SK-N-SH (cell line): ENCODE measurements around the gene ATIC. TPM values are rescaled to one million over a fixed set of nuclear protein-coding genes. Genes with fewer than 3 reads are reported as not detected.
A peak's percentile ranks its signal among the peaks of the same experiment; 100 is the strongest.

ENCODE experiments used
- CTCF ChIA-PET: fragments of 300-600, 350-600 bp; formaldehyde crosslinking; extraction: SDS; loops from one replicate; lab custom pipeline; 2021; lab: Yijun Ruan, JAX
- POLR2A ChIA-PET: fragments of 350-600 bp; sonication (Branson Sonifier 250); formaldehyde crosslinking; extraction: SDS; loops from one replicate; lab custom pipeline; 2020; ENCODE audit warnings: antibody characterized with exemption, inconsistent platforms; lab: Yijun Ruan, JAX
- DNase-seq: peaks from one replicate; pipeline ENCODE4 v3.0.0; 2012
- H2AFZ ChIP-seq: fragments of 200-600 bp; sonication (generic); 2 replicates; pipeline ENCODE4 v1.8.1; 2016; ENCODE audit warnings: antibody characterized with exemption, mild to moderate bottlenecking, low read depth
- H3F3A ChIP-seq: fragments of 200-600 bp; sonication (generic); replicated peaks from 2 replicates; pipeline ENCODE3; 2016; ENCODE audit warnings: antibody characterized with exemption, mild to moderate bottlenecking; ENCODE audit not compliant: insufficient read depth
- H3K27ac ChIP-seq, 2 experiments: fragments of 200-500 bp in 1 of 2; fragments of 200-600 bp in 1 of 2; sonication (Bioruptor generic) in 1 of 2; sonication (generic), shearing (Covaris generic) in 1 of 2; 2 replicates each; pipeline versions ENCODE4 v1.5.1 to v1.6.1; 2014 to 2016; ENCODE audit warnings: low read depth in 2 of 2, inconsistent platforms in 1 of 2, low read length in 1 of 2, mild to moderate bottlenecking in 1 of 2, mixed read lengths in 1 of 2
- H3K27me3 ChIP-seq: fragments of 200-600 bp; sonication (generic), shearing (Covaris generic); 2 replicates; pipeline ENCODE4 v1.6.1; 2016; ENCODE audit warnings: mixed run types; ENCODE audit not compliant: insufficient read depth
- H3K36me3 ChIP-seq, 2 experiments: fragments of 200-500 bp in 1 of 2; fragments of 200-600 bp in 1 of 2; sonication (Bioruptor generic) in 1 of 2; sonication (generic) in 1 of 2; replicated peaks in 1 of 2; 2 replicates each; pipeline versions ENCODE3 to v1.5.1; 2014 to 2016; ENCODE audit warnings: low read length in 1 of 2, mild to moderate bottlenecking in 1 of 2; ENCODE audit not compliant: insufficient read depth in 2 of 2, control insufficient read depth in 1 of 2
- H3K4me1 ChIP-seq, 2 experiments: fragments of 200-500 bp in 1 of 2; fragments of 200-600 bp in 1 of 2; sonication (Bioruptor generic) in 1 of 2; sonication (generic), shearing (Covaris generic) in 1 of 2; 2 replicates each; pipeline versions ENCODE4 v1.5.1 to v1.6.1; 2014 to 2016; ENCODE audit warnings: low read depth in 1 of 2, low read length in 1 of 2, mixed run types in 1 of 2; ENCODE audit not compliant: insufficient read depth in 2 of 2, control insufficient read depth in 1 of 2
- H3K4me2 ChIP-seq: fragments of 200-600 bp; sonication (generic), shearing (Covaris generic); 2 replicates; pipeline ENCODE4 v1.6.1; 2017; ENCODE audit warnings: mixed run types
- H3K4me3 ChIP-seq, 2 experiments: fragments of 200-500 bp in 1 of 2; fragments of 200-600 bp in 1 of 2; sonication (Bioruptor generic) in 1 of 2; sonication (generic), shearing (Covaris generic) in 1 of 2; 2 replicates each; pipeline versions ENCODE4 v1.5.1 to v1.8.1; 2014 to 2016; ENCODE audit warnings: low read depth in 2 of 2, inconsistent platforms in 1 of 2, low read length in 1 of 2, mild to moderate bottlenecking in 1 of 2, mixed read lengths in 1 of 2, moderate library complexity in 1 of 2
- H3K79me2 ChIP-seq: fragments of 200-600 bp; sonication (generic); 2 replicates; pipeline ENCODE4 v1.8.1; 2017; ENCODE audit warnings: mild to moderate bottlenecking; ENCODE audit not compliant: insufficient read depth
- H3K9ac ChIP-seq: fragments of 200-600 bp; sonication (generic); 2 replicates; pipeline ENCODE4 v1.6.1; 2017; ENCODE audit warnings: mixed run types
- H3K9me2 ChIP-seq: fragments of 200-600 bp; sonication (generic); 2 replicates; pipeline ENCODE4 v1.6.1; 2017; ENCODE audit warnings: mixed run types
- H3K9me3 ChIP-seq: fragments of 200-600 bp; sonication (generic); 2 replicates; pipeline ENCODE4 v1.6.1; 2017; ENCODE audit warnings: mixed run types, mild to moderate bottlenecking, moderate library complexity
- H4K20me1 ChIP-seq: fragments of 200-600 bp; sonication (generic); 2 replicates; pipeline ENCODE4 v1.6.1; 2017; ENCODE audit warnings: mild to moderate bottlenecking, mixed run types; ENCODE audit not compliant: insufficient read depth
- ELF1 ChIP-seq: IDR thresholded peaks from 2 replicates; pipeline ENCODE4 v1.4.0; 2012
- EP300 ChIP-seq, 2 experiments: IDR thresholded peaks; 2 replicates each; pipeline versions ENCODE4 v1.4.0 to v1.6.1; 2012; ENCODE audit warnings: borderline replicate concordance in 1 of 2, low read depth in 1 of 2, low read length in 1 of 2
- EZH2phosphoT487 ChIP-seq: fragments of 200-600 bp; sonication (generic); IDR thresholded peaks from 2 replicates; pipeline ENCODE4 v1.6.1; 2017; ENCODE audit warnings: low read depth, mixed run types, mild to moderate bottlenecking, antibody characterized with exemption, moderate library complexity, borderline replicate concordance
- FOSL2 ChIP-seq: IDR thresholded peaks from 2 replicates; pipeline ENCODE4 v1.4.0; 2012; ENCODE audit warnings: low read depth, mild to moderate bottlenecking, moderate library complexity, borderline replicate concordance
- FOXJ3 ChIP-seq: sonication (generic); formaldehyde crosslinking; IDR thresholded peaks from 2 replicates; pipeline ENCODE4 v1.5.1; 2020; ENCODE audit warnings: mild to moderate bottlenecking, missing genetic modification reagents
- GABPA ChIP-seq: IDR thresholded peaks from 2 replicates; pipeline ENCODE4 v1.4.0; 2012; ENCODE audit warnings: low read depth, mild to moderate bottlenecking
- GATA2 ChIP-seq: sonication (generic); formaldehyde crosslinking; IDR thresholded peaks from 2 replicates; pipeline ENCODE4 v1.5.0; 2020; ENCODE audit warnings: mild to moderate bottlenecking, missing genetic modification reagents
- JUND ChIP-seq: IDR thresholded peaks from 2 replicates; pipeline ENCODE4 v1.4.0; 2012
- PBX3 ChIP-seq: IDR thresholded peaks from 2 replicates; pipeline ENCODE4; 2012
- POLR2AphosphoS5 ChIP-seq: IDR thresholded peaks from 2 replicates; pipeline ENCODE4 v1.6.1; 2012; ENCODE audit warnings: low read depth, low read length
- RFX5 ChIP-seq: IDR thresholded peaks from 2 replicates; pipeline ENCODE4 v1.6.1; 2012; ENCODE audit warnings: mild to moderate bottlenecking, improper control_type of control experiment, low read length
- SIN3A ChIP-seq: IDR thresholded peaks from 2 replicates; pipeline ENCODE4 v1.6.1; 2012; ENCODE audit warnings: low read depth, mild to moderate bottlenecking, low read length, moderate library complexity, borderline replicate concordance
- TCF12 ChIP-seq: IDR thresholded peaks from 2 replicates; pipeline ENCODE4 v1.4.0; 2012
- TEAD4 ChIP-seq: IDR thresholded peaks from 2 replicates; pipeline ENCODE4 v1.4.0; 2012; ENCODE audit warnings: mild to moderate bottlenecking, borderline replicate concordance; ENCODE audit not compliant: insufficient read depth
- USF2 ChIP-seq: fragments of 150-350 bp; IDR thresholded peaks from 2 replicates; pipeline ENCODE4 v1.6.1; 2017; ENCODE audit warnings: antibody characterized with exemption, low read length, low read depth, borderline replicate concordance
- WGBS: methylation state at CpG from one replicate; pipeline ENCODE4 v1.1.6; 2017; ENCODE audit warnings: low lambda C conversion rate; 5-methylcytosine and 5-hydroxymethylcytosine counted together
- polyA plus RNA-seq, 3 experiments: library from polyadenylated mRNA; depleted of rRNA; stranded (reverse); fragments of >200 nt; gene quantifications; 2 replicates each; pipeline ENCODE4 v1.2.3, GENCODE V29; 2012
- TF ChIP-seq, protein P1 (sequence below): IDR thresholded peaks from 2 replicates; pipeline ENCODE4 v1.4.0; 2012; ENCODE audit warnings: low read depth
- TF ChIP-seq, protein P2 (sequence below): IDR thresholded peaks from 2 replicates; pipeline ENCODE4 v1.6.1; 2012; ENCODE audit warnings: mild to moderate bottlenecking, low read depth, low read length, moderate library complexity

ATIC gene
- polyA plus RNA-seq, 1 of the 3 experiments (the other 2 are of a cell fraction): 108 TPM

DNA sequence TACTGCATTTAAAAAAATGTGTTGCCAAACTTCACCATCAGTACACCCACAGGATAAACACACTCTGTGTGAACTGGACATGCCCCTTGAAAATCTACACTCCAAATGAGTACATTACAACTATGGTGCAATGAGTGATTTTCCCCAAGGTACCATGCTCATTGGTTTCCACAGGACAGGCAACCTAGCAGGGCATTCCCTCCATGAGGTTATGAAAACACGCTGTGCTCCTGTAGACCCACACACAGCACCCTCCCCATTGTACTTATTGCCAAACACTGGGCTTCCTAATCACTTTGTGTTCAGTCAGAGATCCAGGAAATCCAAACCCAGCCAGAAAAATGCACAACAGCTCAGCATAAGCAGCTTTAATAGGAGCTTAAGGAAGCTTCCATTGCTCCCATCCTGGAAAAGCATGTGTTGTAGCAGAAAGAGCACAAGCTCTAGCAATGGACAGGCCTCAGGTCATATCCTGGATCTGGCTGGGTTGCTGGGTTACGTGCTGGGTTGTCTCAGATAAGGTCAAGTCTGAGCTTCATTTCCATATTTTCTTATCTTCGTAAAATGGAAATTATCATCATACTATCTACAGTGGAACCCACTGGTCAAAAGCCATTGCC lies 20.8 kb upstream of the ATIC start:
- peak; percentile 61 for DNase-seq
- WGBS: 87% methylated on average over 3 of the region's 3 CpGs
- Histone ChIP-seq H3F3A (no peaks in the 10 kb centered on the region), H3K9me3 (no peaks in the 10 kb centered on the region), H3K36me3 (no peaks in the 10 kb centered on the region), H3K27ac (peak overlapping the region in 1 of 2 experiments; percentile 48; a peak in 2 of 4 replicates), H3K27me3 (no peaks in the 10 kb centered on the region), H3K79me2 (no peaks in the 10 kb centered on the region), H2AFZ (no peak overlapping the region), H3K9me2 (no peaks in the 10 kb centered on the region), H3K4me1 (peaks cover 0 to 7% of the 10 kb centered on the region in 2 experiments; a peak in 1 of 4 replicates), H3K4me3 (no peak overlapping the region), H3K9ac (no peak overlapping the region), H3K4me2 (no peak overlapping the region), H4K20me1 (no peaks in the 10 kb centered on the region)
- ChIA-PET POLR2A (interaction anchor here (0.8 kb wide), 1 partner anchor 21 kb away, joined by 6 read pairs; the partner anchor contains the start of gene ATIC), CTCF (interaction anchor here (1.1 kb wide), 1 partner anchor 21 kb away, joined by 3 read pairs; no protein-coding TSS in a partner anchor)
- TF ChIP-seq GABPA: no peak
- TF ChIP-seq EP300 (IDR thresholded peaks at IDR 0.05; ENCODE audit: borderline replicate concordance in 1 of 2, low read depth in 1 of 2, low read length in 1 of 2): peak in 1 of 2 experiments; percentile 36; a peak in 1 of 4 replicates
- TF ChIP-seq GATA2 (CRISPR knock-in tag): peak; percentile 45; the same call in 1 of the 2 replicates
- TF ChIP-seq, all 33 proteins: peak for 2

GRCh38 chr2:215293879-215294278 lies 18.0 kb upstream of the ATIC start:
- H3K4me3 ChIP-seq: no peak overlapping the region
- DNase-seq: no peak
- no peaks in the 10 kb centered on the region for H3K79me2 ChIP-seq
- ChIA-PET CTCF (no interaction called here), POLR2A (no interaction called here)
- no peaks in the 10 kb centered on the region for H3K9me3 ChIP-seq
- H3K4me1 ChIP-seq: peaks cover 0 to 7% of the 10 kb centered on the region in 2 experiments; a peak in 1 of 4 replicates
- no peak overlapping the region for H3K9ac ChIP-seq
- no peak for TF ChIP-seq RFX5
- TF ChIP-seq USF2: no peak
- no peak for TF ChIP-seq GATA2 (CRISPR knock-in tag)
- TF ChIP-seq JUND: no peak
- no peak for TF ChIP-seq EZH2phosphoT487
- no peak for TF ChIP-seq TEAD4
- no peak for TF ChIP-seq FOXJ3 (CRISPR knock-in tag)
- TF ChIP-seq SIN3A: no peak
- no peak for TF ChIP-seq ELF1
- TF ChIP-seq POLR2AphosphoS5: no peak
- TF ChIP-seq TCF12: no peak
- TF ChIP-seq, protein P1, sequence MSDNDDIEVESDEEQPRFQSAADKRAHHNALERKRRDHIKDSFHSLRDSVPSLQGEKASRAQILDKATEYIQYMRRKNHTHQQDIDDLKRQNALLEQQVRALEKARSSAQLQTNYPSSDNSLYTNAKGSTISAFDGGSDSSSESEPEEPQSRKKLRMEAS: no peak
- TF ChIP-seq FOSL2: no peak
- TF ChIP-seq, protein P2, sequence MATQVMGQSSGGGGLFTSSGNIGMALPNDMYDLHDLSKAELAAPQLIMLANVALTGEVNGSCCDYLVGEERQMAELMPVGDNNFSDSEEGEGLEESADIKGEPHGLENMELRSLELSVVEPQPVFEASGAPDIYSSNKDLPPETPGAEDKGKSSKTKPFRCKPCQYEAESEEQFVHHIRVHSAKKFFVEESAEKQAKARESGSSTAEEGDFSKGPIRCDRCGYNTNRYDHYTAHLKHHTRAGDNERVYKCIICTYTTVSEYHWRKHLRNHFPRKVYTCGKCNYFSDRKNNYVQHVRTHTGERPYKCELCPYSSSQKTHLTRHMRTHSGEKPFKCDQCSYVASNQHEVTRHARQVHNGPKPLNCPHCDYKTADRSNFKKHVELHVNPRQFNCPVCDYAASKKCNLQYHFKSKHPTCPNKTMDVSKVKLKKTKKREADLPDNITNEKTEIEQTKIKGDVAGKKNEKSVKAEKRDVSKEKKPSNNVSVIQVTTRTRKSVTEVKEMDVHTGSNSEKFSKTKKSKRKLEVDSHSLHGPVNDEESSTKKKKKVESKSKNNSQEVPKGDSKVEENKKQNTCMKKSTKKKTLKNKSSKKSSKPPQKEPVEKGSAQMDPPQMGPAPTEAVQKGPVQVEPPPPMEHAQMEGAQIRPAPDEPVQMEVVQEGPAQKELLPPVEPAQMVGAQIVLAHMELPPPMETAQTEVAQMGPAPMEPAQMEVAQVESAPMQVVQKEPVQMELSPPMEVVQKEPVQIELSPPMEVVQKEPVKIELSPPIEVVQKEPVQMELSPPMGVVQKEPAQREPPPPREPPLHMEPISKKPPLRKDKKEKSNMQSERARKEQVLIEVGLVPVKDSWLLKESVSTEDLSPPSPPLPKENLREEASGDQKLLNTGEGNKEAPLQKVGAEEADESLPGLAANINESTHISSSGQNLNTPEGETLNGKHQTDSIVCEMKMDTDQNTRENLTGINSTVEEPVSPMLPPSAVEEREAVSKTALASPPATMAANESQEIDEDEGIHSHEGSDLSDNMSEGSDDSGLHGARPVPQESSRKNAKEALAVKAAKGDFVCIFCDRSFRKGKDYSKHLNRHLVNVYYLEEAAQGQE: no peak
- no peak for TF ChIP-seq PBX3
- no peak overlapping the region for H3K27ac ChIP-seq
- no peak overlapping the region for H3K4me2 ChIP-seq
- 89% methylated on average over 3 of the region's 4 CpGs for WGBS
- H3K36me3 ChIP-seq: no peaks in the 10 kb centered on the region
- H3K9me2 ChIP-seq: no peaks in the 10 kb centered on the region
- H4K20me1 ChIP-seq: no peaks in the 10 kb centered on the region
- no peaks in the 10 kb centered on the region for H3K27me3 ChIP-seq
- no peaks in the 10 kb centered on the region for H3F3A ChIP-seq
- no peak overlapping the region for H2AFZ ChIP-seq
